Left lung (tissue), 10 donors: Measurements from ENCODE around the gene CPN2. TPM values are rescaled to one million over a fixed set of nuclear protein-coding genes. Genes with fewer than 3 reads are reported as not detected.
A peak's percentile ranks its signal among the peaks of the same experiment; 100 is the strongest.

Experiments used
- ATAC-seq: fragments of 200-7000 bp; cut with Tn5 transposase; one replicate; pipeline ENCODE4 v1.9.1; 2020; ENCODE audit warnings: moderate library complexity
- DNase-seq, 4 donors: peaks; one replicate each; pipeline ENCODE4 v3.0.0-alpha.2; 2013 to 2020
- H3K27ac ChIP-seq, 2 donors: fragments of 200-600 bp; sonication (generic) in 1 of 2; one replicate each; pipeline versions ENCODE4 v1.5.0 to v1.8.0; 2020 to 2021
- H3K27me3 ChIP-seq, 2 donors: fragments of 200-600 bp; sonication (generic) in 1 of 2; one replicate each; pipeline versions ENCODE4 v1.5.0 to v1.8.0; 2020 to 2021
- H3K36me3 ChIP-seq, 2 donors: fragments of 200-600 bp; sonication (generic) in 1 of 2; one replicate each; pipeline versions ENCODE4 v1.5.0 to v1.8.0; 2020 to 2021
- H3K4me1 ChIP-seq, 2 donors: fragments of 200-600 bp; one replicate each; pipeline ENCODE4 v1.8.0; 2021
- H3K4me3 ChIP-seq, 2 donors: fragments of 200-600 bp; sonication (generic) in 1 of 2; one replicate each; pipeline versions ENCODE4 v1.5.0 to v1.8.0; 2020 to 2021; ENCODE audit warnings: mild to moderate bottlenecking in 1 of 2
- H3K9me3 ChIP-seq, 2 donors: fragments of 200-600 bp; sonication (generic) in 1 of 2; one replicate each; pipeline versions ENCODE4 v1.5.0 to v1.8.0; 2020 to 2021
- CTCF ChIP-seq, 2 donors: fragments of 200-600 bp; sonication (generic) in 1 of 2; IDR thresholded peaks; one replicate each; pipeline versions ENCODE4 v1.5.0 to v1.8.0; 2021; ENCODE audit warnings: antibody characterized with exemption in 2 of 2
- intact Hi-C, 2 donors: fragments of 100-400 bp; cut with DNase I; formaldehyde crosslinking; loops; one replicate each; pipeline versions ENCODE4 v1.11.2 to v1.14.2; 2022
- polyA plus RNA-seq, 6 donors: library from polyadenylated mRNA; unstranded; fragments of 120-200 nt; gene quantifications; one replicate each; pipeline ENCODE4 v1.2.1, GENCODE V29; 2013; ENCODE audit not compliant: insufficient read length in 6 of 6
- total RNA-seq, 2 donors: library from RNA; stranded (reverse); fragmentation: NEBNext Ultra II Directional; extraction: Animal tissue kit (Norgen Biotek cat#: 25700); gene quantifications; one replicate each; pipeline ENCODE4 v1.2.1, GENCODE V29; 2021
- donor health status: DM: no; HTN: yes; CAD: no.
- donor health status: DM: no; HTN: no; CAD: no.

CPN2 gene
- total and polyA plus RNA-seq, 8 donors: not detected

- Histone ChIP-seq H3K9me3 (peaks cover 0 to 11% of the 10 kb centered on the region in 2 donors), H3K27me3 (peaks cover 0 to 48% of the 10 kb centered on the region in 2 donors), H3K4me1 (peaks cover 4 to 15% of the 10 kb centered on the region in 2 donors), H3K27ac (no peak overlapping the region), H3K4me3 (no peak overlapping the region), H3K36me3 (no peaks in the 10 kb centered on the region)
- intact Hi-C loops: loop anchor here in 1 of 2 donors (5.0 to 10.0 kb wide), 2 partner anchors 536 to 654 kb away; no protein-coding TSS in a partner anchor
- ATAC-seq: no peak
- TF ChIP-seq CTCF (IDR thresholded peaks at IDR 0.05): no peak
- DNase-seq: peak in 1 of 4 donors; percentile 31
Observed at GRCh38 chr3:194318511-194319161, 32.5 kb downstream of the CPN2 start.

- peak in 1 of 4 donors; percentile 67 for DNase-seq
- H3K9me3 ChIP-seq: peaks cover 0 to 11% of the 10 kb centered on the region in 2 donors
- peaks cover 0 to 56% of the 10 kb centered on the region in 2 donors for H3K27me3 ChIP-seq
- H3K27ac ChIP-seq: no peak overlapping the region
- H3K4me3 ChIP-seq: no peak overlapping the region
- intact Hi-C loops: loop anchor here in 1 of 2 donors (5.0 to 10.0 kb wide), 2 partner anchors 535 to 652 kb away; no protein-coding TSS in a partner anchor
- no peak for TF ChIP-seq CTCF (IDR thresholded peaks at IDR 0.05)
- H3K36me3 ChIP-seq: no peaks in the 10 kb centered on the region
- no peak for ATAC-seq
- peaks cover 4 to 15% of the 10 kb centered on the region in 2 donors for H3K4me1 ChIP-seq
Observed at GRCh38 chr3:194316918-194317317, 34.2 kb downstream of the CPN2 start.

- Histone ChIP-seq H3K9me3 (peaks cover 0 to 11% of the 10 kb centered on the region in 2 donors), H3K27me3 (peaks cover 0 to 58% of the 10 kb centered on the region in 2 donors), H3K36me3 (no peaks in the 10 kb centered on the region), H3K4me3 (peak overlapping the region in 1 of 2 donors; percentile 47), H3K27ac (no peak overlapping the region), H3K4me1 (peaks cover 4 to 15% of the 10 kb centered on the region in 2 donors)
- TF ChIP-seq CTCF (IDR thresholded peaks at IDR 0.05): peak in 1 of 2 donors; percentile 42
- peak in 1 of 4 donors; percentile 54 for DNase-seq
- peak; percentile 10 for ATAC-seq
- intact Hi-C loops: loop anchor here in 1 of 2 donors (5.0 to 10.0 kb wide), 2 partner anchors 534 to 651 kb away; no protein-coding TSS in a partner anchor
Observed at GRCh38 chr3:194315965-194316361, 35.2 kb downstream of the CPN2 start.

GRCh38 chr3:194315088-194315964, 35.8 kb downstream of the CPN2 start:
- intact Hi-C loops: loop anchor here in 1 of 2 donors (5.0 to 10.0 kb wide), 2 partner anchors 533 to 651 kb away; no protein-coding TSS in a partner anchor
- Histone ChIP-seq H3K9me3 (peaks cover 0 to 11% of the 10 kb centered on the region in 2 donors), H3K4me1 (peaks cover 4 to 15% of the 10 kb centered on the region in 2 donors), H3K4me3 (peak overlapping the region; percentile 35 to 47), H3K36me3 (no peaks in the 10 kb centered on the region), H3K27me3 (peaks cover 0 to 58% of the 10 kb centered on the region in 2 donors), H3K27ac (peak overlapping the region; percentile 38 to 46)
- peak; percentile 91 to 96 for TF ChIP-seq CTCF (IDR thresholded peaks at IDR 0.05)
- ATAC-seq: peak; percentile 93
- peak; percentile 80 to 97 (median 90) for DNase-seq
